Measurements from ENCODE around the gene PLBD2. TPM values are rescaled to one million over a fixed set of nuclear protein-coding genes. Genes with fewer than 3 reads are reported as not detected.

Gene PLBD2
- total RNA-seq, 2 experiments from 2014 or later = 3.4 to 14.4 TPM

GRCh38 chr12:113384778-113385177 lies 26.4 kb downstream of the PLBD2 start:
- Histone ChIP-seq H4K20me1 (ENCODE audit: insufficient read depth, low read length) (no peaks in the 10 kb centered on the region), H3K79me2 (ENCODE audit: insufficient read depth, low read depth, low read length) (no peaks in the 10 kb centered on the region), H3K36me3 (ENCODE audit: insufficient read depth, low read length) (peaks cover 17% of the 10 kb centered on the region; the same call in 1 of the 2 replicates), H3K27ac (ENCODE audit: low read depth, low read length, poor library complexity, severe bottlenecking) (no peak overlapping the region), H3K9me2 (ENCODE audit: insufficient read depth, low read length) (no peaks in the 10 kb centered on the region), H2AFZ (ENCODE audit: low read length) (no peak overlapping the region), H3K4me3 (ENCODE audit: low read depth, low read length, poor library complexity, severe bottlenecking) (no peak overlapping the region), H3K4me2 (ENCODE audit: low read length) (no peak overlapping the region), H3K9me3 (ENCODE audit: low read length) (no peaks in the 10 kb centered on the region), H3K4me1 (ENCODE audit: insufficient read depth, low read length, poor library complexity, severe bottlenecking) (no peaks in the 10 kb centered on the region)
- DNase-seq (ENCODE audit: low spot score) = no peak
- intact Hi-C loops (cut with micrococcal nuclease; ENCODE audit: unreplicated experiment) = no loop called here
- no peak for TF ChIP-seq CTCF (conservative IDR thresholded peaks at IDR 0.05; ENCODE audit: low read length)
- TF ChIP-seq EZH2phosphoT487 (IDR thresholded peaks at IDR 0.05; ENCODE audit: borderline replicate concordance, low read depth, low read length) = no peak
- ChIA-PET POLR2A (no interaction called here), CTCF (ENCODE audit: unreplicated experiment) (no interaction called here)
- no TSS peak for BruUV-seq (replicated peaks)

- H3K9me3 ChIP-seq (ENCODE audit: low read length) = no peaks in the 10 kb centered on the region
- no peaks in the 10 kb centered on the region for H4K20me1 ChIP-seq (ENCODE audit: insufficient read depth, low read length)
- intact Hi-C loops (cut with micrococcal nuclease; ENCODE audit: unreplicated experiment) = no loop called here
- DNase-seq (ENCODE audit: low spot score) = no peak
- CTCF ChIA-PET (ENCODE audit: unreplicated experiment) = no interaction called here
- POLR2A ChIA-PET = interaction anchor here (0.7 kb wide), 1 partner anchor 28 kb away, joined by 3 read pairs; no protein-coding TSS in a partner anchor
- no TSS peak for BruUV-seq (replicated peaks)
- no peaks in the 10 kb centered on the region for H3K4me1 ChIP-seq (ENCODE audit: insufficient read depth, low read length, poor library complexity, severe bottlenecking)
- H3K9me2 ChIP-seq (ENCODE audit: insufficient read depth, low read length) = no peaks in the 10 kb centered on the region
- H3K4me2 ChIP-seq (ENCODE audit: low read length) = no peak overlapping the region
- H3K27ac ChIP-seq (ENCODE audit: low read depth, low read length, poor library complexity, severe bottlenecking) = no peak overlapping the region
- peaks cover 20% of the 10 kb centered on the region; the same call in 1 of the 2 replicates for H3K36me3 ChIP-seq (ENCODE audit: insufficient read depth, low read length)
- TF ChIP-seq EZH2phosphoT487 (IDR thresholded peaks at IDR 0.05; ENCODE audit: borderline replicate concordance, low read depth, low read length) (no peak), CTCF (conservative IDR thresholded peaks at IDR 0.05; ENCODE audit: low read length) (no peak)
- no peak overlapping the region for H2AFZ ChIP-seq (ENCODE audit: low read length)
- no peaks in the 10 kb centered on the region for H3K79me2 ChIP-seq (ENCODE audit: insufficient read depth, low read depth, low read length)
- H3K4me3 ChIP-seq (ENCODE audit: low read depth, low read length, poor library complexity, severe bottlenecking) = no peak overlapping the region
These were observed 27.0 kb downstream of the PLBD2 start for GRCh38 chr12:113385282-113385882.

GRCh38 chr12:113386866-113387566 lies 28.6 kb downstream of the PLBD2 start:
- BruUV-seq (replicated peaks) = no TSS peak
- Histone ChIP-seq H3K79me2 (ENCODE audit: insufficient read depth, low read depth, low read length) (no peaks in the 10 kb centered on the region), H4K20me1 (ENCODE audit: insufficient read depth, low read length) (no peaks in the 10 kb centered on the region), H3K27ac (ENCODE audit: low read depth, low read length, poor library complexity, severe bottlenecking) (no peak overlapping the region), H2AFZ (ENCODE audit: low read length) (no peak overlapping the region), H3K4me3 (ENCODE audit: low read depth, low read length, poor library complexity, severe bottlenecking) (no peak overlapping the region), H3K4me1 (ENCODE audit: insufficient read depth, low read length, poor library complexity, severe bottlenecking) (no peaks in the 10 kb centered on the region), H3K9me2 (ENCODE audit: insufficient read depth, low read length) (no peaks in the 10 kb centered on the region), H3K4me2 (ENCODE audit: low read length) (no peak overlapping the region), H3K36me3 (ENCODE audit: insufficient read depth, low read length) (peaks cover 15% of the 10 kb centered on the region; the same call in 1 of the 2 replicates), H3K9me3 (ENCODE audit: low read length) (no peaks in the 10 kb centered on the region)
- DNase-seq (ENCODE audit: low spot score) = no peak
- CTCF ChIA-PET (ENCODE audit: unreplicated experiment) = no interaction called here
- TF ChIP-seq EZH2phosphoT487 (IDR thresholded peaks at IDR 0.05; ENCODE audit: borderline replicate concordance, low read depth, low read length) (no peak), CTCF (conservative IDR thresholded peaks at IDR 0.05; ENCODE audit: low read length) (no peak)
- intact Hi-C loops (cut with micrococcal nuclease; ENCODE audit: unreplicated experiment) = no loop called here
- POLR2A ChIA-PET = no interaction called here

Measured in OCI-LY7 (cell line).